ENCODE measurements around the gene PKN1.
"Not testable (repeated sequence)": the region's sequence is repeated elsewhere in the genome, so short reads cannot be mapped to it uniquely, and the experiment has no call there.

The PKN1 gene

GRCh38 chr19:14433554-14434501 is 722 bp downstream of the PKN1 start:
- no peak for DNase-seq

DNA sequence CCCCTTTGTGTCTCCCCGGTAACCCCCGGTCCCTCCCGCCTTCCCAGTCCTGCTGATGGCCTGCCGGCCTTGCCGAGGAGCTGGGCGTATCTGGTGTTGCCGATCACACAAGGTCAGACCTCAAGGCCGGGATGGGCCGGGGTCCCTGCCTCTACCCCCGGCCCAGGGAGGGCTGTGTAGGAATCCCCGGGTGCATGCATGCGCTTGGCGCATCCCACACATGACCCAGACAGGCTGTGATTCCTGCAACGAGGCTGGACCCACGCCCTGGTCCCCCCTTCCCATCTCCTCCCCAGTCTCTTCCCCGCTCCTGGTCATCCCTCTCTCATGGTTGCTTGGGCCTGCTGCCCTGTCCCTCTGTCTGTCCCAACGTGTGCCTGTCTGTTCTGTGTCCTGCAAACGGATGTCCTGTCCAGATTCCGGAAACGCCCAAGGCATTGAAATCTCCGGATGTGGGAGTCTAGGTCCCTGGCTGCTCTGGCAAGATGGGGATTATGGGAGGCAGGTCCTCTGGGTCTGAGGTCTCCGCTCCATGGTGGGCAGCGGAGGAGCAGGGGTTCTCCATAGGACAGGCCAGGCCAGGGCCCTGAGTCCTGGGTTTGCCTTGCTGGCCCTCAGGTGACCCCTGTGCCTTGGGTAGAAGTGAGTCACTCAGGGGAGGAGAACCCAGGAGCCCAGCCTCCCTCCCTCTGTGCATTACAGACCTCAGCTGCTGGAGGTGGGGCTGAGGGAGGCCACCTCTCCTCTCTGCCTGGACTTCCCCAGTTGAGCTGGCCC is 1.6 kb downstream of the PKN1 start:
- no peak for DNase-seq

- DNase-seq: no peak
Measured at GRCh38 chr19:14435320-14436050, 2.4 kb downstream of the PKN1 start.

DNA sequence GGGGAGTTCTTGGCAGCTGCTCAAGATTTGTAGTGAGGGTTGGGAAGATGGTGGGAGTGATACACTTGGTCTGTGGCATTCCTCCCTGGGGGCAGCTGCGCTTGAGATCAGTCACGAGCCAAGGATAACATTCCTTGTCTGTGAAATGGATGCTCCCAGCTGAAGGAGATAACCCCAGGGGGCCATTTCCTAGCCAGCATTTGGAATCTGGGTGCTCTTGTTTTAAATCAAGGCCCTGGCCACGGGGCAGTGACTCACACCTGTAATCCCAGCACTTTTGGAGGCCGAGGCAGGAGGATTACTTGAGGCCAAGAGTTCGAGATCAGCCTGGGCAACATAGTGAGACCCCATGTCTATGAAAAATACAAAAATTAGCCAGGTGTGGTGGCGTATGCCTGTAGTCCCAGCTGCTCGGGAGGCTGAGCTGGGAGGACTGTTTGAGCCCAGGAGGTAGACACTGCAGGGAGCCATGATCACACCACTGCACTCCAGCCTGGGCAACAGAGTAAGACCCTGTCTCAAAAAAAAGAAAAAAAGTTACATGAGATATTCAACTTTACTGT is 4.6 kb downstream of the PKN1 start:
- DNase-seq: no peak

DNA sequence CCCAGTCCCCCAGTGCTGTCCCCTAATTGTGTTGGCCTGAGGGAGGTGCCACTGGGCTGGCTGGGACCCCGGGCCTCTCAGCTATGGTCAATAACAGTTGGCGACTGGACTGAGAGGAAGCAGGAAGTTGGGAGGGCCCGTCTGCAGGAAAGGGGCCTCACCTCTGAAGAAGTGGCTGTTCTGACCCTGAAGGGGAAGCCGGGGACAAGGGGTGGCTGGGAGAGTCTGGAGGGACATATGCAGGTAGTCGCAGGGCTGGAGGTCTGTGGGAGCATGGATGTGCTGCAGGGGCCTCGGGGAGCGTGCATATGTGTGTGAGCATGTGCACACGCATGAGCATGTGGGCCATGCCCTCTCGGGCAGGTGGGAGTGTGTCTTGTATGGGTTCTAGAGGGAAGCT is 5.9 kb downstream of the PKN1 start:
- no peak for DNase-seq

DNA sequence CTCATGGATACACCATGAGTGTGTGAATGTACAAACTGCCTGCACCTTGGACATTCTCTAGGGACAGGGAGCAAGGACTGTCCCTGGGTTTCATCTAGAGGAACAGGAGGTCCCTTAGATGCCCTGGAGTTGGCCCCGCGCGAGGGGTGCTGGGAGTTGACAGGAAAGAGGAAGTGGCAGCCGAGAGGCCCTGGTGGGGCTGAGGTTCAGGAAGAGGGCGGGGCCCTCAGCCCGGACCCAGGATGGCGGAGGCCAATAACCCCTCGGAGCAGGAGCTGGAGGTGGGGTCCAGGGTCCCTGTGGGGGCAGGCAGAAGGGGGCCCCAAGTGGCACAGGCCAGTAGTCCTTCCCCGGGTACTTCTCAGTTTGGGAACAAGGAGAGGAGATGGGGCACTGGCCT is 6.9 kb downstream of the PKN1 start:
- DNase-seq: no peak

- no peak for DNase-seq
Measured at GRCh38 chr19:14441041-14441938, 8.2 kb downstream of the PKN1 start.

GRCh38 chr19:14442891-14443631 is 10.0 kb downstream of the PKN1 start:
- no peak for DNase-seq

DNA sequence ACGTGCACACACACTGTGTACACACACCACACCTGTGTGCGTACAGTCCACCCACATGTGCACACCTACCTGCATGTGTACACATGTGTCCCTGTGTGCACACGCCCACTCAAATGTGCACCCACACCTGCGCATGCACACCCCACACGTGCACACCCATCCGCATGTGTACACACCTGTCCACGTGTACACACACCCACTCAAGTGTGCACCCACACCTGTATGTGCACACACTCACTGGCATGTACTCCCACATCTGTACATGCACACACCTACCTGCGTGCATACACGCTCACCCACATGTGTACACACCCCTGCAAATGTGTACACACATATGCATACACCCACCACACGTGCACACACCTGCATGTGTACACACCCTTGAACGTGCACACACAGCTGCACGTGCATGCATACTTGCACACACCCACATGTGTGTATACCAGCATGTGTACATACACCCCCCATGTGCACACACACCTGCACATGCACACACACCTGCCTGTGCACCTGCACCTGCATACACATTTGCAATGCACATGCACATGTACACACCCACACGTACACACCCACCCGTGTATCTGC is 10.6 kb downstream of the PKN1 start:
- no peak for DNase-seq

DNA sequence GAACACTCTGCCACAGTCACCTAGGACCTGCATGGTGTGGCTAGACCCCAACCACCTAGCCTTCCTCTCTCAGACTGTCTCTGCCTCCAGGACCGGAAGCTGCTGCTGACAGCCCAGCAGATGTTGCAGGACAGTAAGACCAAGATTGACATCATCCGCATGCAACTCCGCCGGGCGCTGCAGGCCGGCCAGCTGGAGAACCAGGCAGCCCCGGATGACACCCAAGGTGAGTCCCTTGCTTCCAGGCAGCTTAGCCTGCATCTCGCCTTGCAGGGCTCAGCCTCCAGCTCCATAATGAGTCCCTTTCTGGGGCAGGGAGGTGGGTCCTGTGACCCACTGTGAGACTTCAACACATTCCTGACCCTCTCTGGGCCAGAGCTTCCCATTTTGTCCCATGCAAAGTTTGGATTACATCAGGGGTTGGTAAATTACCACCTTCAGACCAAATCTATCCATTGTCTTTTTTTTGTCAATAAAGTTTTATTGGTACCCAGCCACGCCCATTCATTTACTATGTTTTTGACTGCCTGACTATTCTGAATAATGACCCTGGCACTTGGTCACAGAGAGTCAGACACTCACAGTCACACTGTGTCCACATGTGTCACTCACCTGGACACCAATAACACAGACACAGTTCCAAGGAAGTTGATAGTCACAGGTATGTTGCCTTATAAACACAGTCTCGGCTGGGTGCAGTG is 13.4 kb downstream of the PKN1 start:
- DNase-seq: no peak

- DNase-seq: no peak
Measured at GRCh38 chr19:14449321-14449720, 16.2 kb downstream of the PKN1 start.

GRCh38 chr19:14450168-14450874 is 17.2 kb downstream of the PKN1 start:
- DNase-seq: no peak

- DNase-seq: no peak
Measured at GRCh38 chr19:14450876-14451275, 17.8 kb downstream of the PKN1 start.

DNA sequence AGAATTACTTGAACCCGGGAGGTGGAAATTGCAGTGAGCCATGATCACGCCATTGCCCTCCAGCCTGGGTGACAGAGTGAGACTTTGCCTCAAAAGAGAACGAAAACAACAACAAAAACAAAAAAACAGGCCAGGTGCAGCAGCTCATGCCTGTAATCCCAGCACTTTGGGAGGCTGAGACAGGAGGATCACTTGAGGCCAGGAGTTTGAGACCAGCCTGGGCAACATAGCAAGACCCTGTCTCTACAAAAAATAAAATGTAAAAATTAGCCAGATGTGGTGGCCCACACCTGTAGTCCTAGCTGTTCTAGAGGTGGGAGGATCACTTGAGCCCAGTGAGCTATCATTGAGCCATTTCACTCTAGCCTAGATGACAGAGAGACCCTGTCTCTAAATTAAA is 19.2 kb downstream of the PKN1 start:
- not testable (repeated sequence) for DNase-seq

DNA sequence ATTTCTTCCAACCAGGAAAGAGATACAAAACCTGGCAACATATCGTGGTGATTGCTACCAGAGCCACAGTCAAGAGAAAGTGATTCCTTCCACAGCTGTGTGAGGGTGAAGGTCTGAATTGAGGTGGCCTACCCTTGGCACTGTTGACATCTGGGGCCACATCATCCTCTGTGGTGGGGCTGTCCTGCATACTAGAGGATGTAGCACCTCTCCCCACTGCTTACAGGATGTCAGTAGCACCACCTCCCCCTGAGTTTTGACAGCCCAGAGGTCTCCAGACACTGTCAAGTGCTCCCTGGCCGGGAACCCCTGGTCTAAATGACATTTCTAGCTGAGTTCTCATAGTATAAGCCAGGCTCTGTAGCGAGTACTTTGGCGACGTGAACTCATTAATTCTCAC is 26.6 kb downstream of the PKN1 start:
- DNase-seq: no peak

GRCh38 chr19:14460935-14461334 is 27.8 kb downstream of the PKN1 start:
- no peak for DNase-seq

DNA sequence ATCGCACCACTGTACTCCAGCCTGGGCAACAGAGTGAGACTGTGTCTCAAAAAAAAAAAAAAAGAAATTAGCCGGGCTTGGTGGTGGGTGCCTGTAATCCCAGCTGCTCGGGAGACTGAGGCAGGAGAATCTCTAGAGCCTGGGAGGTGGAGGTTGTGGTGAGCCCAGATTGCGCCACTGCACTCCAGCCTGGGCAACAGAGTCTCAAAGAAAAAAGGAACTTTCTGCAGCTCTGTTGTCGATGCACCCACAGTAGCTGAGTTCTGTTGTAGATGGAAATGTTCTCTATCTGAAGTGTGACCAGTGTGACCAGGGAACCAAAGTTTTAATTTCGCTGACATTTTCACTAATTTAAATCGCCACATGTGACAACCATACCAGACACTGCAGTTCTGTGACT is 29.3 kb downstream of the PKN1 start:
- DNase-seq: not testable (repeated sequence)

DNA sequence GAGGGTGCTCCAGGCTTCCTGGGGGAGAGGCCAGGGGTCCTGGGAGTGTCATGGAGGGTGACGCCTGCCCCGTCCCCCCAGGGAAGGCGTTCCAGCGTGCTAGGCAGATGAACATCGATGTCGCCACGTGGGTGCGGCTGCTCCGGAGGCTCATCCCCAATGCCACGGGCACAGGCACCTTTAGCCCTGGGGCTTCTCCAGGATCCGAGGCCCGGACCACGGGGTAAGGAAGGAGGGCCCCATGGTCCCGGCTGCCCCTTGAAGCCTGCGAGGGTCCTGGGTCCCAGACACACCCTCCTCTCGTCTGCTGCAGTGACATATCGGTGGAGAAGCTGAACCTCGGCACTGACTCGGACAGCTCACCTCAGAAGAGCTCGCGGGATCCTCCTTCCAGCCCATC is 30.6 kb downstream of the PKN1 start:
- no peak for DNase-seq

DNA sequence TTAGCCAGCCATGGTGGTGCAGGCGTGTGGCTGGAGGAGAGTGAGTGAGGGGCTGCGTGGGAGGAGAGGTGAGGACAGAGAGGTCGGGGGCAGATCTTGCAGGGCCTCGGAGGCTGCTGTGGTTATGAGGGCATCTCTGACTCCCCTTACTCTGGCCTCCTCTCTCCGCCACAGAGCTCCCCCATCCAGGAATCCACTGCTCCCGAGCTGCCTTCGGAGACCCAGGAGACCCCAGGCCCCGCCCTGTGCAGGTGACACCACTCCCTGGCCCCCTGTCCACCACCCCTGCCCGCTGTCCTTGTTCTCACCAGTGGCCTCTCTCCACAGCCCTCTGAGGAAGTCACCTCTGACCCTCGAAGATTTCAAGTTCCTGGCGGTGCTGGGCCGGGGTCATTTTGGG is 34.3 kb downstream of the PKN1 start:
- DNase-seq: no peak

All from cerebellar nuclear complex (tissue), 1 donor.